Progenitor cell of endocrine pancreas (in vitro differentiated cells): ENCODE measurements around the gene IQGAP2. TPM values are rescaled to one million over a fixed set of nuclear protein-coding genes. Genes with fewer than 3 reads are reported as not detected.

ENCODE experiments used
- DNase-seq: peaks from one replicate; pipeline ENCODE4 v3.0.0; 2021; ENCODE audit warnings: low spot score; ENCODE audit not compliant: unreplicated experiment
- H3K27ac Mint-ChIP-seq: 2 replicates; pipeline ENCODE4 v1.8.0; 2021; ENCODE audit warnings: mild to moderate bottlenecking, moderate library complexity, mixed read lengths
- H3K27me3 Mint-ChIP-seq: 2 replicates; pipeline ENCODE4 v1.8.0; 2021; ENCODE audit warnings: mixed read lengths
- H3K36me3 Mint-ChIP-seq: 2 replicates; pipeline ENCODE4 v1.8.0; 2022; ENCODE audit warnings: mixed read lengths; ENCODE audit not compliant: insufficient read depth
- H3K4me1 Mint-ChIP-seq: 2 replicates; pipeline ENCODE4 v1.8.0; 2021; ENCODE audit warnings: low read depth, mixed read lengths
- H3K4me3 Mint-ChIP-seq: 2 replicates; pipeline ENCODE4 v1.8.0; 2021; ENCODE audit warnings: low read depth, mild to moderate bottlenecking, moderate library complexity, mixed read lengths
- H3K9me3 Mint-ChIP-seq: 2 replicates; pipeline ENCODE4 v1.8.0; 2021; ENCODE audit warnings: low read depth, mixed read lengths
- total RNA-seq: library from RNA; stranded (reverse); gene quantifications from 2 replicates; pipeline ENCODE4 v1.2.1, GENCODE V29; 2021
- TF ChIP-seq, protein P1 (sequence below): fragments of 200-600 bp; sonication (generic); IDR thresholded peaks from one replicate; pipeline ENCODE4 v1.5.0; 2021; ENCODE audit warnings: antibody characterized with exemption, mild to moderate bottlenecking; ENCODE audit not compliant: unreplicated experiment

IQGAP2 gene
- total RNA-seq, 1 donor from 2014 or later = 16.7 TPM

DNA sequence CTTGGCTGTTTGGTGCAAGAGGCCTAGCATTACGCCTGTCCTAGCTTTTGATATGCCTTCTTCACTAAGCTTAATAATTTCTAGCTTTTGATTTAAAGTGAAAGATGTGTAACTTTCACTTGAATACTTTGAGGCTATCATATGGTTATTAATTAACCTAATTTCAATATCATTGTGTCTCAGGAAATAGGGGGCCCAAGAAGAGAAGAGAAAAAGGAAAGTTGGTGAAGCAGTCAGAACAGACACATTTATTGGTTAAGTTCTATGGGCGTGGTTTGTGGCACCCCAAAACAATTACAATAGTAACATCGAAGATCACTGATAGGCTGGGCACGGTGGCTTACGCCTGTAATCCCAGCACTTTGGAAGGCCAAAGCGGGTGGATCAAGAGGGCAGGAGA is 261.0 kb downstream of the IQGAP2 start:
- TF ChIP-seq, protein P1, sequence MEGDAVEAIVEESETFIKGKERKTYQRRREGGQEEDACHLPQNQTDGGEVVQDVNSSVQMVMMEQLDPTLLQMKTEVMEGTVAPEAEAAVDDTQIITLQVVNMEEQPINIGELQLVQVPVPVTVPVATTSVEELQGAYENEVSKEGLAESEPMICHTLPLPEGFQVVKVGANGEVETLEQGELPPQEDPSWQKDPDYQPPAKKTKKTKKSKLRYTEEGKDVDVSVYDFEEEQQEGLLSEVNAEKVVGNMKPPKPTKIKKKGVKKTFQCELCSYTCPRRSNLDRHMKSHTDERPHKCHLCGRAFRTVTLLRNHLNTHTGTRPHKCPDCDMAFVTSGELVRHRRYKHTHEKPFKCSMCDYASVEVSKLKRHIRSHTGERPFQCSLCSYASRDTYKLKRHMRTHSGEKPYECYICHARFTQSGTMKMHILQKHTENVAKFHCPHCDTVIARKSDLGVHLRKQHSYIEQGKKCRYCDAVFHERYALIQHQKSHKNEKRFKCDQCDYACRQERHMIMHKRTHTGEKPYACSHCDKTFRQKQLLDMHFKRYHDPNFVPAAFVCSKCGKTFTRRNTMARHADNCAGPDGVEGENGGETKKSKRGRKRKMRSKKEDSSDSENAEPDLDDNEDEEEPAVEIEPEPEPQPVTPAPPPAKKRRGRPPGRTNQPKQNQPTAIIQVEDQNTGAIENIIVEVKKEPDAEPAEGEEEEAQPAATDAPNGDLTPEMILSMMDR = no peak
- Mint-ChIP-seq H3K27ac (no peak overlapping the region), H3K4me3 (no peak overlapping the region), H3K27me3 (no peaks in the 10 kb centered on the region), H3K9me3 (no peaks in the 10 kb centered on the region), H3K4me1 (peaks cover 20% of the 10 kb centered on the region), H3K36me3 (peaks cover 1% of the 10 kb centered on the region)
- DNase-seq = no peak

DNA sequence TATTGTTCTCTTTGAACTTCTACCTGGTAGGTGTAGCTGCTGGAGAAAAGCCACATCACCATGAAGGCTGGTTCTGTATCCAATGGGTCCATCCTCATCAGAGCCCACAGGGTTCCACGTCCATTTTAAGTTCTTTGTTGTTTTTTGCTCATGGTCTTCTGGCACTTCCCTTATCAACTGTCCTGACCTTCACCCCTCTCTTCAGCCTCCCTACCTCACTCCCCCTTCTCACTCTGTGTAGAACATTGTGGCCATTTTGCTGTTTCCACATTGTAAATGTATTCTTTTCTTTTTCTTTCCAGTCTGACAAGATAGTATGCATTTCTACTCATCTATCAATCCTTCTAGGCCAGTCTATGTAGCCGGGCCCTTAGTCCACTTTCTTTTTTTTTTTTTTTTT is 264.4 kb downstream of the IQGAP2 start:
- H3K4me3 Mint-ChIP-seq = no peak overlapping the region
- no peaks in the 10 kb centered on the region for H3K27me3 Mint-ChIP-seq
- DNase-seq = no peak
- peak overlapping the region; percentile 62 for H3K27ac Mint-ChIP-seq
- H3K36me3 Mint-ChIP-seq = peaks cover 8% of the 10 kb centered on the region
- no peaks in the 10 kb centered on the region for H3K9me3 Mint-ChIP-seq
- TF ChIP-seq, protein P1 = no peak
- H3K4me1 Mint-ChIP-seq = peaks cover 10% of the 10 kb centered on the region

DNA sequence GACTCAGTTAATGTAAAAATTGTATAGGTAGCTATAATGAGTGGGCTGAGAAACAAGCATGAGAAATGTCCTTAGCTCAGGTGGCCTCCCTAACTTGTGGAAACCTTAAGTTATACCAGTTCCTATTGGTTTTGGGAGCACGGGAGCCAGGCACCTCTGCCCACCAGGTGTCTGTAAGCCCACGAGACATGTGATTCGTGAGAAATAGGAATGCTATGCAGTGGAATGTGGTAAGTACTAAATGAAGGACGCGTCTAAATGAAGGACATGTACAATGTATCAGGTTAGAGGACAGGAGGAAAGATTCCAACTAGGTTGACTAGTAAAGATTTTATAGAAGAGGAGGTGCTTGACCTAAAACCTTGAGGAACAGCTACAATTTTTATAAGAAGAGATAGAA is 266.2 kb downstream of the IQGAP2 start:
- no peak for DNase-seq
- H3K4me1 Mint-ChIP-seq = peaks cover 9% of the 10 kb centered on the region
- no peak overlapping the region for H3K4me3 Mint-ChIP-seq
- no peaks in the 10 kb centered on the region for H3K27me3 Mint-ChIP-seq
- H3K36me3 Mint-ChIP-seq = peaks cover 8% of the 10 kb centered on the region
- no peak overlapping the region for H3K27ac Mint-ChIP-seq
- H3K9me3 Mint-ChIP-seq = no peaks in the 10 kb centered on the region
- TF ChIP-seq, protein P1 = no peak

DNA sequence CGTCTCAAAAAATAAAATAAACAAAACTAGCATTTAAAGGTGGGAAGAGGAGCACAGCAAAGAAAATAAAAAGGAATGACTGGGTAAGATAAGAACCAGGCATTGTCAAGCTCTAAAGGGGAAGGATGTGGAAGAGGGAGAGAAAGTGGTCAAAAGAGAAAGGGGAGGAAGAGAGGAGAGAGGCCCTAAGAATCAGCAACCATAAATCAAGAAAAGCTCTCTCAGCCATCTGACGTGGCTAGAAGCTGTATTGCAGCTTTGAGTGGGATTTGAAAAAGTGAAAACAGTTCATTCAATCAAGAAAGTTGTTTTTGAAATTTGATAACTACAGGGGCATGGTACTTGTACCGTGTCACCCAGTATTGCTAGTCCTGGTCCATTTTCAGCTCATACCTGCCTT is 267.4 kb downstream of the IQGAP2 start:
- H3K27ac Mint-ChIP-seq = no peak overlapping the region
- peaks cover 13% of the 10 kb centered on the region for H3K4me1 Mint-ChIP-seq
- H3K36me3 Mint-ChIP-seq = peaks cover 8% of the 10 kb centered on the region
- H3K4me3 Mint-ChIP-seq = no peak overlapping the region
- no peaks in the 10 kb centered on the region for H3K9me3 Mint-ChIP-seq
- no peaks in the 10 kb centered on the region for H3K27me3 Mint-ChIP-seq
- no peak for DNase-seq
- TF ChIP-seq, protein P1 = no peak

DNA sequence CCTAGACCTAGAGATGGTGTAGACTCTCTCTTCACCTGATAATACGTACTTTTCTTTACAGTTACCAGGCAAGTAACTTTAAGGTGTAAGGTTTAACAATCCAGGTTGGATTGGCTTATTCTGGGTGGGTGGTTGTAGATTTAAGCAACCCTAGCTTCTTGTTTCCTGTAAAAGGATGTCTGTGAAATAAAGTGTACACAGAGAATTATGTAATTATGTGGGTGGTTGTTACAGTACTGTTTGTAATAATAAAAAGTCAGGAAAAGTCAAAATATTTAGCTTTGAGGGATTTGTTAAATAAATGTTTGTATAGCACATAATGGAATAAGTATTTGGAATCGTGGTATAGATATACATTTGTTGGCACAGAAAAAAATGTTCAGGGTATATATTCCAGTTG is 269.2 kb downstream of the IQGAP2 start:
- peaks cover 10% of the 10 kb centered on the region for H3K4me1 Mint-ChIP-seq
- no peaks in the 10 kb centered on the region for H3K27me3 Mint-ChIP-seq
- H3K36me3 Mint-ChIP-seq = peaks cover 6% of the 10 kb centered on the region
- H3K9me3 Mint-ChIP-seq = no peaks in the 10 kb centered on the region
- H3K27ac Mint-ChIP-seq = no peak overlapping the region
- TF ChIP-seq, protein P1 = no peak
- no peak for DNase-seq
- no peak overlapping the region for H3K4me3 Mint-ChIP-seq
